ENCODE data around the gene ZDHHC7. TPM values are rescaled to one million over a fixed set of nuclear protein-coding genes. Genes with fewer than 3 reads are reported as not detected.
A peak's percentile ranks its signal among the peaks of the same experiment; 100 is the strongest.

ZDHHC7 gene
- total and polyA plus RNA-seq, 9 of the 15 experiments (the other 6 are each of a cell fraction or from before 2014, with no cell fraction given) = 1.7 to 49.7 (median 37.4) TPM

DNA sequence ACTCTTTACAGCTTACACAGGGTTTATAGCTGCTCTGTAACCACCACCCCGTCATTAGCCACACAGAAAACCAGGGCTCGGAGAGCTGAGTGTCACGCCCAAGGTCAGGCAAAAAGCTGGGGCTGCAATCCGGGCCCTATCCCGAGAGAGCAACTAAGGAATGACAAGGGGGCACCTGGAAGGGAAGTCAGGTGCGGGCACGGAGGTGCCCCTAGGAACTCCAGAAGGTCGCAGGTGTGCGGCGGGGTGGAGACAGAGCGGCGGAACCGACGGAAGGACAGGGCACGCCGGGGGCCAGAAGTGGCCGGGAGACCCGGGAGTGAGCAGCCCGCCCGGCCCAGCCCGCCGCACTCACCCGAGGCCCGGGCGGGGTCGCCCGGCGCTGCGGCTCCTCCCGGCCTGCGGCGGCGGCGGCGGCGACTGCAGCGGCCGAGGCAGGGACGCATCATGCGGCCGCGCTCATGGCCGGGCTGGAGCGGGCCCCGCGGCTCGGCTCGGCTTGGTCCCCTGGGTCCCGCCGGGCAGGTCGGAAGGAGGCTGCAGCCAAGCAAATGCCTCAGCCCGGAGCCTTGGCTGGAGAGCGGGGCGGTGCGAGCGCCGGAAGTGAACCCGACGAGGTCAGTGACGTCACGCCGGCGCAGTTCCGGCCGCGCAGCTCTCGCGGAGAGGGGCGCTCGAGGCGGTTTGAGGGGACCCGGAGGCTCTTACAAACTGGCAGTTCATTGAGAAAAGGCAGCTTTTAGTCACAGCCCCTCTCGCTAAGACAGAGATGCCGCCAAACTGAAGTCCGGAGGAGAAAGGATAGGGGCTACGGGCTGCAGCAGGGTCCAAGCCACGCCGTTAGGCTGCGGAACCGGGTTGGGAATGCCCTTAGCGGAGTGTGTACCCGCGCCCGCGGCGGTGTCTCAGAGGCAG lies at the start of gene ZDHHC7 (continued):
- TF ChIP-seq KLF6 (CRISPR knock-in tag; IDR thresholded peaks at IDR 0.05; ENCODE audit: borderline replicate concordance) (0 out of 2 replicates have a peak, but pooled peaks have one; percentile 60), ZNF121 (CRISPR knock-in tag; conservative IDR thresholded peaks at IDR 0.05) (no peak; the same call in 1 of the 2 replicates), FOS (IDR thresholded peaks at IDR 0.05; ENCODE audit: extremely low read depth, insufficient read length) (no peak), SIN3B (IDR thresholded peaks at IDR 0.05; ENCODE audit: low read depth) (peak; percentile 90), HMG20B (CRISPR knock-in tag; IDR thresholded peaks at IDR 0.05) (no peak), ESRRB (CRISPR knock-in tag; IDR thresholded peaks at IDR 0.05; ENCODE audit: borderline replicate concordance) (no peak), HEY1 (CRISPR knock-in tag; IDR thresholded peaks at IDR 0.05; ENCODE audit: borderline replicate concordance) (no peak), FUS (optimal IDR thresholded peaks at IDR 0.05; ENCODE audit: low read depth, low read length) (no peak), EZH2 (IDR thresholded peaks at IDR 0.05; ENCODE audit: borderline replicate concordance, low read depth, low read length) (no peak)
- TF ChIP-seq, protein P1, sequence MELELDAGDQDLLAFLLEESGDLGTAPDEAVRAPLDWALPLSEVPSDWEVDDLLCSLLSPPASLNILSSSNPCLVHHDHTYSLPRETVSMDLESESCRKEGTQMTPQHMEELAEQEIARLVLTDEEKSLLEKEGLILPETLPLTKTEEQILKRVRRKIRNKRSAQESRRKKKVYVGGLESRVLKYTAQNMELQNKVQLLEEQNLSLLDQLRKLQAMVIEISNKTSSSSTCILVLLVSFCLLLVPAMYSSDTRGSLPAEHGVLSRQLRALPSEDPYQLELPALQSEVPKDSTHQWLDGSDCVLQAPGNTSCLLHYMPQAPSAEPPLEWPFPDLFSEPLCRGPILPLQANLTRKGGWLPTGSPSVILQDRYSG (tag; conservative IDR thresholded peaks at IDR 0.05; ENCODE audit: low read depth) = no peak
- TF ChIP-seq, protein P2, sequence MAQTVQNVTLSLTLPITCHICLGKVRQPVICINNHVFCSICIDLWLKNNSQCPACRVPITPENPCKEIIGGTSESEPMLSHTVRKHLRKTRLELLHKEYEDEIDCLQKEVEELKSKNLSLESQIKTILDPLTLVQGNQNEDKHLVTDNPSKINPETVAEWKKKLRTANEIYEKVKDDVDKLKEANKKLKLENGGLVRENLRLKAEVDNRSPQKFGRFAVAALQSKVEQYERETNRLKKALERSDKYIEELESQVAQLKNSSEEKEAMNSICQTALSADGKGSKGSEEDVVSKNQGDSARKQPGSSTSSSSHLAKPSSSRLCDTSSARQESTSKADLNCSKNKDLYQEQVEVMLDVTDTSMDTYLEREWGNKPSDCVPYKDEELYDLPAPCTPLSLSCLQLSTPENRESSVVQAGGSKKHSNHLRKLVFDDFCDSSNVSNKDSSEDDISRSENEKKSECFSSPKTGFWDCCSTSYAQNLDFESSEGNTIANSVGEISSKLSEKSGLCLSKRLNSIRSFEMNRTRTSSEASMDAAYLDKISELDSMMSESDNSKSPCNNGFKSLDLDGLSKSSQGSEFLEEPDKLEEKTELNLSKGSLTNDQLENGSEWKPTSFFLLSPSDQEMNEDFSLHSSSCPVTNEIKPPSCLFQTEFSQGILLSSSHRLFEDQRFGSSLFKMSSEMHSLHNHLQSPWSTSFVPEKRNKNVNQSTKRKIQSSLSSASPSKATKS (CRISPR knock-in tag; IDR thresholded peaks at IDR 0.05) = no peak
- TF ChIP-seq, protein P3, sequence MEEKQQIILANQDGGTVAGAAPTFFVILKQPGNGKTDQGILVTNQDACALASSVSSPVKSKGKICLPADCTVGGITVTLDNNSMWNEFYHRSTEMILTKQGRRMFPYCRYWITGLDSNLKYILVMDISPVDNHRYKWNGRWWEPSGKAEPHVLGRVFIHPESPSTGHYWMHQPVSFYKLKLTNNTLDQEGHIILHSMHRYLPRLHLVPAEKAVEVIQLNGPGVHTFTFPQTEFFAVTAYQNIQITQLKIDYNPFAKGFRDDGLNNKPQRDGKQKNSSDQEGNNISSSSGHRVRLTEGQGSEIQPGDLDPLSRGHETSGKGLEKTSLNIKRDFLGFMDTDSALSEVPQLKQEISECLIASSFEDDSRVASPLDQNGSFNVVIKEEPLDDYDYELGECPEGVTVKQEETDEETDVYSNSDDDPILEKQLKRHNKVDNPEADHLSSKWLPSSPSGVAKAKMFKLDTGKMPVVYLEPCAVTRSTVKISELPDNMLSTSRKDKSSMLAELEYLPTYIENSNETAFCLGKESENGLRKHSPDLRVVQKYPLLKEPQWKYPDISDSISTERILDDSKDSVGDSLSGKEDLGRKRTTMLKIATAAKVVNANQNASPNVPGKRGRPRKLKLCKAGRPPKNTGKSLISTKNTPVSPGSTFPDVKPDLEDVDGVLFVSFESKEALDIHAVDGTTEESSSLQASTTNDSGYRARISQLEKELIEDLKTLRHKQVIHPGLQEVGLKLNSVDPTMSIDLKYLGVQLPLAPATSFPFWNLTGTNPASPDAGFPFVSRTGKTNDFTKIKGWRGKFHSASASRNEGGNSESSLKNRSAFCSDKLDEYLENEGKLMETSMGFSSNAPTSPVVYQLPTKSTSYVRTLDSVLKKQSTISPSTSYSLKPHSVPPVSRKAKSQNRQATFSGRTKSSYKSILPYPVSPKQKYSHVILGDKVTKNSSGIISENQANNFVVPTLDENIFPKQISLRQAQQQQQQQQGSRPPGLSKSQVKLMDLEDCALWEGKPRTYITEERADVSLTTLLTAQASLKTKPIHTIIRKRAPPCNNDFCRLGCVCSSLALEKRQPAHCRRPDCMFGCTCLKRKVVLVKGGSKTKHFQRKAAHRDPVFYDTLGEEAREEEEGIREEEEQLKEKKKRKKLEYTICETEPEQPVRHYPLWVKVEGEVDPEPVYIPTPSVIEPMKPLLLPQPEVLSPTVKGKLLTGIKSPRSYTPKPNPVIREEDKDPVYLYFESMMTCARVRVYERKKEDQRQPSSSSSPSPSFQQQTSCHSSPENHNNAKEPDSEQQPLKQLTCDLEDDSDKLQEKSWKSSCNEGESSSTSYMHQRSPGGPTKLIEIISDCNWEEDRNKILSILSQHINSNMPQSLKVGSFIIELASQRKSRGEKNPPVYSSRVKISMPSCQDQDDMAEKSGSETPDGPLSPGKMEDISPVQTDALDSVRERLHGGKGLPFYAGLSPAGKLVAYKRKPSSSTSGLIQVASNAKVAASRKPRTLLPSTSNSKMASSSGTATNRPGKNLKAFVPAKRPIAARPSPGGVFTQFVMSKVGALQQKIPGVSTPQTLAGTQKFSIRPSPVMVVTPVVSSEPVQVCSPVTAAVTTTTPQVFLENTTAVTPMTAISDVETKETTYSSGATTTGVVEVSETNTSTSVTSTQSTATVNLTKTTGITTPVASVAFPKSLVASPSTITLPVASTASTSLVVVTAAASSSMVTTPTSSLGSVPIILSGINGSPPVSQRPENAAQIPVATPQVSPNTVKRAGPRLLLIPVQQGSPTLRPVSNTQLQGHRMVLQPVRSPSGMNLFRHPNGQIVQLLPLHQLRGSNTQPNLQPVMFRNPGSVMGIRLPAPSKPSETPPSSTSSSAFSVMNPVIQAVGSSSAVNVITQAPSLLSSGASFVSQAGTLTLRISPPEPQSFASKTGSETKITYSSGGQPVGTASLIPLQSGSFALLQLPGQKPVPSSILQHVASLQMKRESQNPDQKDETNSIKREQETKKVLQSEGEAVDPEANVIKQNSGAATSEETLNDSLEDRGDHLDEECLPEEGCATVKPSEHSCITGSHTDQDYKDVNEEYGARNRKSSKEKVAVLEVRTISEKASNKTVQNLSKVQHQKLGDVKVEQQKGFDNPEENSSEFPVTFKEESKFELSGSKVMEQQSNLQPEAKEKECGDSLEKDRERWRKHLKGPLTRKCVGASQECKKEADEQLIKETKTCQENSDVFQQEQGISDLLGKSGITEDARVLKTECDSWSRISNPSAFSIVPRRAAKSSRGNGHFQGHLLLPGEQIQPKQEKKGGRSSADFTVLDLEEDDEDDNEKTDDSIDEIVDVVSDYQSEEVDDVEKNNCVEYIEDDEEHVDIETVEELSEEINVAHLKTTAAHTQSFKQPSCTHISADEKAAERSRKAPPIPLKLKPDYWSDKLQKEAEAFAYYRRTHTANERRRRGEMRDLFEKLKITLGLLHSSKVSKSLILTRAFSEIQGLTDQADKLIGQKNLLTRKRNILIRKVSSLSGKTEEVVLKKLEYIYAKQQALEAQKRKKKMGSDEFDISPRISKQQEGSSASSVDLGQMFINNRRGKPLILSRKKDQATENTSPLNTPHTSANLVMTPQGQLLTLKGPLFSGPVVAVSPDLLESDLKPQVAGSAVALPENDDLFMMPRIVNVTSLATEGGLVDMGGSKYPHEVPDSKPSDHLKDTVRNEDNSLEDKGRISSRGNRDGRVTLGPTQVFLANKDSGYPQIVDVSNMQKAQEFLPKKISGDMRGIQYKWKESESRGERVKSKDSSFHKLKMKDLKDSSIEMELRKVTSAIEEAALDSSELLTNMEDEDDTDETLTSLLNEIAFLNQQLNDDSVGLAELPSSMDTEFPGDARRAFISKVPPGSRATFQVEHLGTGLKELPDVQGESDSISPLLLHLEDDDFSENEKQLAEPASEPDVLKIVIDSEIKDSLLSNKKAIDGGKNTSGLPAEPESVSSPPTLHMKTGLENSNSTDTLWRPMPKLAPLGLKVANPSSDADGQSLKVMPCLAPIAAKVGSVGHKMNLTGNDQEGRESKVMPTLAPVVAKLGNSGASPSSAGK (IDR thresholded peaks at IDR 0.05) = peak; percentile 38; the same call in 1 of the 2 replicates

Data from K562 (cell line).